CD4-positive, alpha-beta T cell treated with Interleukin-17A for 1 hour (primary cell): ENCODE data around the gene KCNJ9.
A peak's percentile ranks its signal among the peaks of the same experiment; 100 is the strongest.
"Not testable (repeated sequence)": the region's sequence is repeated elsewhere in the genome, so short reads cannot be mapped to it uniquely, and the experiment has no call there.

Experiments
- DNase-seq: peaks from one replicate; pipeline ENCODE4 v3.0.0-alpha.2; 2020

KCNJ9 gene

DNA sequence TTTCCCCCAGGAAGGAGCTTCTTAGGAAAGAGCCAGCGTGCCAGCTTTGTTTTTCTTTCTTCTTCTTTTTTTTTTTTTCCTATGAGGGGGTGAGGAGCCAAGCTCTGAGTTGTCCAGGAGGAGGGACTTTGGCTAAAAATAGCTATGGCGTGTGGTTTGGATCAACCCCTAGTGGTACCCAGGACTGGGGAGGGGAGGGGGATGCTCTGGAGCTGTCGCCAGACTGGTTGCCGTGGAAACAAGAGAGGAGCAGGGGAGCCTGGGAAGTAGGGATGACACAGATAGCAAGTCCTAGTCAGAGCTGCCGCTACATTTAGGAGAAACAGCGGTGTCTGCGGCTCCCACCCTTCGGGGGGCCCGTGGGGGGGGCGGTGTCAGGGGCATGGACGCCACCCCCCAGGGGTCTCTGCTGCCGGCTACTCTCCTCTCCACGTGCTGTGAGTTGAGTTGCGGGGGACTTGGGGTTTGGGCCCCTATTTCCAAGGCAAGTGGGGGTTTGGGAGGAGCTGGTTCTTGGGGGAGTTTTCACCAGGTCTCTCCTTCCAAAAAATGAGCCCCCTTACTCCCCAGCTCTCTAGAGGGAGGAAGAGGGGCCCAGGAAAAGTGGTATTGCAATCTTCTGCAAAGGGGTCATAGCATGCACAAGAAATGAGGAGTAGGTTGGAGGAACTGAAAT lies at the start of gene KCNJ9:
Gene KCNJ9, plus strand, starts transcription at position 278 of the 676 bp plus-strand sequence. CDS start 2,493 bp downstream, outside the sequence.
- no peak for DNase-seq

DNA sequence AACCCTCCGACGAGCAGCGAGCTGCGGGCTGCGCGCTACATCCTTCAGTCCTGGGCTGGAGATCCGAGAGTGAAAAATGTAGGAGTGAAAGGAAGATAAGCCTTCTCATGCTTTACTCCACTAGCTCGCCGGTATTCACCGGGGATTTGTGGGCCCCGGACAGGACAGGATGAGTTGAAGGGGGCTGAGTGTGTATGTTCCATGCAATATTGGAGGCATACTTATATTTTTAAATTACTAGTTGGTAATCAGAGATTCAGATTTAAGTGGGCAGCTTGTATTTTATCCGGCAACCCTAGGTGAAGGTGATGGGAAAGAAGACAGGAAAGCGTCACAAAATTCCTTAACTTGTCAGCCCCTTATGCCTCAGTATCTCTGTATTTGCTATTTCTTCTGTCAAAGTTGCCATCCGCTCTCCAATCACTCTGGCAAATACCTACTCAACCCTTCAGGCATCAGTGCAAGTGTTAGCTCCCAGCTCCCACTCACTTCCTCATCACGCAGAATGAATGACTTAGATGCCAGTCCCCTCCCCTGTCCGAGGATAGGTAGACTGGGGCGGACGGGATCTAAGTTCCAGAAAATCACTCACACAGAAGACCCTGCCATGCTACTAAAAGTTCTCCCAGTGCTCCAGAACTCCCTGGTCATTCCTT lies 49.0 kb upstream of the KCNJ9 start:
- DNase-seq, result no peak

DNA sequence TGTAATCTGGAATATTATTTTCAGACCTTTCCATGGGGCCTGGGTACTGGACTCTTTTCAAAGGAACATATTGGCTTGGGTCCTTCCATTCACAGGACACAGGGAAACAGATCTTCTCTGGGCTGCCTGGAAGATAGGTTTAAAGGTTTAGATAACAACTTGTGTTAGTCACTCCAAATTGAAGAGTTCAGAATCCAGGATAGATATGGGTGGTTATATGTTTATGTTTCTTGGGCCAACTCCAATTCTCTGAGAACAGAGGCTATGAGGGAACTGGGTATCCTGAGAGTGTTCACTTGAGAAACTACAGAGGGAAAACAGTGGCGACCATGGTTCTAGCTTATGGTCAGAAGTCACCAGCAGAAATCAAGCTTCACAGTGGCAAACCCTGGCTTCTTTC lies 40.9 kb upstream of the KCNJ9 start:
- no peak for DNase-seq

DNA sequence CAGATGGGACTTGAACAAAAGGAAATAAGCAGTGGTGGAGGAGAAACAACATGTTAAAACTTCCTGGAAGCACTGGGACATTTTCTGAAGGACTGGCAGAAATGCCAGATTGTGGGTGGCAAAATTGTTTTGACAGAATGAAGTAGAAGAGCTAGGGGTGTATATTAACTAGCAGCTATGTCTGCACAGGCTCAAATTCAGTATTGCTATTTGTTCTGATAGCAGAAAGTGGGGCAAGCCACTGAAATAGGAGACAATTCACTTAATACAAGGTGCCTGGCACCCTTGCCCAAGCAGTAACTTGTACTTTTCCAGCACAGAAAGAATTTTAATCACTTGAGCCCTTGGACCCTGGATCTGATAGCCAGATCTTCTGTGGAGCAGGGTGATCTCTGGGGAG lies 37.8 kb upstream of the KCNJ9 start:
- no peak for DNase-seq

DNA sequence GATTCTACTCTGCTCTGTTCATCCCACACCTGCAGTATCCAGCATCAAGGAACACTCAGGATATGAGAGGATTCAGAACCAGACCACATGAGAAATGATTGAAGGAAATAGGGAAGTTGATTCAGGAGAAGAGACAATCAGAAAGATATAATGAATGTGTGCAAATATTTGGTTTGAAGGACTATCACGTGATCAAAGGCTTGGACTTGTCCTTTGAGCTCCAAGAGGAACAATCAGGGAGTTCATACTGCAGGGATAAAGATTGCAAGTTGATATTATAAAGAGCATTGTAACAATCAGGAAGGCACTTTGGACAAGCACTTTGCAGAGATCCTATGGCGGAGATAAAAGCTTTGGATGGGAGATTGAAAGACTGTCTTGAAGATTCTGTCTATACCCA lies 35.7 kb upstream of the KCNJ9 start:
- DNase-seq, result no peak

DNA sequence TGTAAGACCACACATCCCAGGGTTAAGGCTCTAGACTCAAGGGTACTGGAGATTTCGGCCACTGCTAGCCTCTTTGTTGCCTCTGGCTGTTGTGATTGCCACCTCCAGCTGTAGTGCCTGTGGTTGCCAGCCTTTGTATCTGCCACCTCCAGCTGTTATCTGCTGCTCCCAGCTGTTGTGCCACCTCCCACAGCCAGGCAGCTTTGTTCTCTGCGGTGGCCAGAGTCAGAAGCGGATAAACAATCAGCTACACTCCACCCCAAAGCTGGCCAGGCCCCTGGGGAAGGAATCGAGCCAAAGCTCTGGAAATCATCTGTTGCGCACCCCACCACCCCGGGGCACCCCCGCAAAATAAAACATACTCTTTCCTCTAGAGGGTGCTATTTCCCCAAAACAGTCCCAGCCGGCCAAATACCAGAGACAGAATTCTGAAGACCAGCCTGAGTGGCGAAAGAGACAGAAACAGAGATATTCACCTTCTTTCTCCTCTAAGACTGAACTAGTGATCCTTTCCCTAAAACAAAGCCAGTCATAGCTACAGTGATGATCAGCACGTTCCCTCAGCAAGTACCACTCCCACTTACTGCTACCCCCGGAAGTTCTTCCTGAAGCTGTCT lies 34.7 kb upstream of the KCNJ9 start:
- peak; percentile 63 for DNase-seq

DNA sequence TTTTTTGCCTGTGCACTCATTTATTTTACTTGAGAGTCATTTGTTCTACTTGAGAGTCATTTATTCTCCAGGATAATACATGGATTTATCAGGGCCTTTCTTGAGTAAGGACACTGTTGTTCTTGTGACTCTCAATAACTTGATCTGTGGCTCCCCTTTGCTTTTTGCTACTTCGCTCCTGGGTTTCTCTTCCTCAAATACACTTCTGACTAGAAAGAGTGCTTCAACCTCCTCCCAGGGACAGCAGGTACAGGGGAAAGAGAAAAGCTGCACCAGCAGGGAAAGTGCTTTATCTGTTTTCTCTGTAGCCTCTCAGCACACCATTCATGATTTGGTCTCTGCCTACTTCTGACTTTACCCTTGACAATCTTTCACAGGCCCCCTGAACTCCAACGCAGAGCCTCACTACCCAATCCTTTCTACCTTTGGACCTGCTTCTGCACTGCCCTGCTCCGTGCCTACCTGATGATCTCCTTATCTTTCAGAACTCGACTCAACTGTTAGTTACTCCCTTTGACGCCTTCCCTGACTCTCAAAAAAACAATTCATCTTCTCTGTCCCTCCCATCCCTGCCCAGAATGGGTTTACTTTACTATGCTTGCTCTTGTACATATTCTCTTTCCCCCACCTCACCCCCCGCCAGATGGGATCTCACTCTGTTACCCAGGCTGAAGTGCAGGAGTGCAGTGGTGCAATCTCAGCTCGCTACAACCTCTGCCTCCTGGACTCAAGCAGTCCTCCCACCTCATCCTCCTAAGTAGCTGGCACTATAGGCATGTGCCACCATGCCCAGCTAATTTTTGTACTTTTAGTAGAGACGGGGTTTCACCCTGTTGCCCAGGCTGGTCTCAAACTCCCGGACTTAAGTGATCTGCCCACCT lies 34.0 kb upstream of the KCNJ9 start:
- DNase-seq, result no peak

DNA sequence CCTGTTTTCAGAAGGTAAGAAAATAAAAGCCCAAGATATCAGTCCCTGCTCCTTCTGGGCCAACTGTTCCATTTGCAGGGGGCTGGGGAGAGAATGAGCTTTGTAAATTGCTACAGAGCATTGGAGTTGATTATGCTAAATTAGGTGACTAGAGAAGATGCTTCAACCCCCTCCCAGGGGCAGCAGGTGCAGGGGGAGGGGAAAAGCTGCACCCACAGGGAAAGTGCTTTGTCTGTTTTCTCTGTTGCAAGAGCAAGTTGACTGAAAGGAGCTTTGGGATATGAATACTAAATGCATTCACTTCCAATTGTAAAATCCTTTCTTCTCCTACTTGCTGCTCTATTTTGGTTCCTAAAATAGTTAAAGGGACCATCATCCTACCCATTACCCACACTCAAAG lies 33.0 kb upstream of the KCNJ9 start:
- no peak for DNase-seq

DNA sequence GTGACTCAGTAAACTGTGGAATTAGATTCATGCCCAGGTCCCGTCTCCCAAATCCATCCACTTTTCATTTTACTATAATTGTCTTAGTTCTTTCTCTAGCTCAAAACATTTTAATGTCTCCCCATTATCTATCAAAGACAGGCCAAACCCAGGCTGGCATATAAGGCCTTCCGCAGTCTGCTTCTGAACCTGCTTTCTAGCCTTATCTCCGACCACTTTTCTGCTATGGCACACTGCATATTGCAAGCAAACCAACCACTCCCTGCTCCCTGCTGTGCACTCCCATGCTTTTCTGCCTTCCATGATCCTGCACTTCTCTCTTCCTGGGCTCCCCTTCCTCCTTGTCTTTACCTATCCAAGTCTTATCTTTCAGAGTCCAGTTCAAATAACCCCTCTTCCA lies 32.2 kb upstream of the KCNJ9 start:
- no peak for DNase-seq

DNA sequence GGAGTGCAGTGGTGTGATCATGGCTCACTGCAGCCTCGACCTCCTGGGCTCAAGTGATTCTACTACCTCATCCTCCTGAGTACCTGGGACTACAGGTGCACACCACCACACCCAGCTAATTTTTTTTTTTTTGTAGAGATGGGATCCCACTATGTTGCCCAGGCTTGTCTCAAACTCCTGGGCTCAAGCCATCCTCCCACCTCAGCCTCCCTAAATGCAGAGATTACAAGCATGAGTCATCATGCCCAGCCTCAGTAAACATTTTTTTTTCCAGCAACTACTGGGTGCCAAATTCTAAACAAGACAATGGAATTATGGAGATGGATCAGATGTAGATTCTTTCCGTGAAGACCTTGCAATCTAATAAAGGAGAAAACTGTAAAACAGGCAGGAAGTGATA lies 31.2 kb upstream of the KCNJ9 start:
- DNase-seq, result not testable (repeated sequence)

DNA sequence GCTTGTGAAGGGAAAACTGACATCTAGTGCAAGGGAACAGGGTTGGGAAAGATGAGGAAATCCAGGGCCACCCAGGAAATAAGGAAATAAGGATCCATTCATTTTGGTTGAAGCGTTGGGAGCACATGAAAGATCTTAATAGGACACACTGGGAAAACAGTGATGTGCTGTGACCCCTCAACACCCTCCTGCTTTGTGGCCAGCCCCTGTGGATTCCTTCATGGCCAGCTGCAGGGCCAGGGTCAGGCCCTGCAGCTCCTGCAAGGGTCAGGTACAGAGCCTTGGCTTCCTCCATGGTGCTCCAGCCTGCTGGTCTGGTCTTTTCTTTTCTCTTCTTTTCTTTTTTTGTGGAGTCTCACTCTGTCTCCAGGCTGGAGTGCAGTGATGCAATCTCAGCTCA lies 30.7 kb upstream of the KCNJ9 start:
- no peak for DNase-seq

DNA sequence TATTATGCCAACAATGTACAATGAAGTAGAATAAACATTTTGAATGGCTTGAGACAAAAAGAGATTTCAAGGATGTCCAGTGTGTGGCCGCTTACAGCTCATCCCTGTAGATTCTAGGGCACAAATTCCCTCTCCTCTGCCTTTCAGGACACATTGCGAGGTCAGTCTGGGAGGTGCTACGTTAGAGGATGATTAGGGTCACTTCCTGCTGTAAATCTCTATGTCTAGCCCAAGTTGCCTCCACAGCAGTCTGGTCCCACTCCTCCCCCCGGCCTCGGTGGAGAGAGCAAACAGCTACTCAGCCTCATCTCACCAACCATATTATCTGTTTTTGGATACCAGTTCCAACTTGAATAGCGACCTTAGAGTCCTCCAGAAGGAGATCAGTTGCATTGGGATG lies 28.4 kb upstream of the KCNJ9 start:
- no peak for DNase-seq

DNA sequence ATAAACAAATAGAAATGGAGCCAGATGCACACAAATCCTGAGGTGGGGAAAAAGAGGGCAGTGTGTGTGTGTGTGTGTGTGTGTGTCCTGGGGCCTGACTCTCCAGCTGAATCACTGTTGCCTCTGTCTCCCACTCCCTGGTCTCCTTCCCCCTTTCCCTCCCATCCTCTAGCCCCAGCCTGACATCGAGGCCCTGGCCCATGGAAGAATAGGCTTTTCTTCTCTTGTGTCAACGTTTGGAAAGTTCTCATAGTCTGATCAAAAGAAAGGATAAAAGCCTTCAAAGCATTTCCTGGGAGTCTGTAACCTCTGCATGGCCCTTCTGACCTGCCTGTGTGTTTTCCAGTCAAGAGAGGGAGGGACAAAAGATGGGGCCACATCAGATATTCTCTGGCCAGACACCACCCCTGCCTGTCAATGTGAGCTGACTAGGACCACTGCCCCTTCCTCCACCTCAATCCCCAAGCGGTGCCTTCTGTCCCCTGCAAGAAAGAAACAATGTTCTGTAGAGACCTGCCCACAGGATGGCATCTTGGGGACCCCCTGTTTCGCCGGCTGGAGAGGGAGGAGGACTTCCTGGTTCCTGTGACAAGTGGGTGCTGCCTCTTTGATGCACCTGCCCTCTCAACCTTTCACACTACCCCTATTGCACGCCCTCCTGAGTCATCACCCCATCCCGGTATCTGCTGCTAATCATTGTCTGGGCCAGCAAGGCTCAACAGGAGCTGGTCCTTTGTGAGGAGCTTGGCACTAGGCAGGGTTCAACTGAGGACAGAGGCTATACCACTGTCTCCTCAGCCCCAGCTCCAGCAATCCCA lies 27.6 kb upstream of the KCNJ9 start:
- DNase-seq, result no peak

DNA sequence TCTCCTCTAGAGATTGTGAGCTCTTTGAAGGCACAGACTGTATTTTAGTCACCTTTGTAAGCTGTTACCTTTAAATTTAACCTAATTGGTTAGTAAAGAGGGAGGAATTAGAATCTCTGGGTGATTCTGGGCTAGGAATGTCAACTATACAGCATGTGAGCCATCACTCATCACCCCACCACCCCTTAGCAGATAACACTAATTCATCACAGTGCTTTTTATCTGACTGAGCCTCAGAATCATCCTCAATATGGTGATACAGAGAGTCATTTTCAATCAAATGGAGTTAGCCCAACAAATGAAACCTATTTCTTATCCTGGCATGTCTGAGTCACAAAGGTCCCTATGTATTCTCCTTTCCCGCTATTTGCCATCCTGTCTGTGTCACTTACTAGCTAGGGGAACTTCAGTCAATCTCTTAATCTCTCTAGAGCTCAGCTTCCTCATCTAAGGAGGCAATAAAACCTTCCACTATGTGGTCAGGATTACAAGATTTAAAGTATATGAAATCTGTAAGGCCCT lies 24.6 kb upstream of the KCNJ9 start:
- no peak for DNase-seq

DNA sequence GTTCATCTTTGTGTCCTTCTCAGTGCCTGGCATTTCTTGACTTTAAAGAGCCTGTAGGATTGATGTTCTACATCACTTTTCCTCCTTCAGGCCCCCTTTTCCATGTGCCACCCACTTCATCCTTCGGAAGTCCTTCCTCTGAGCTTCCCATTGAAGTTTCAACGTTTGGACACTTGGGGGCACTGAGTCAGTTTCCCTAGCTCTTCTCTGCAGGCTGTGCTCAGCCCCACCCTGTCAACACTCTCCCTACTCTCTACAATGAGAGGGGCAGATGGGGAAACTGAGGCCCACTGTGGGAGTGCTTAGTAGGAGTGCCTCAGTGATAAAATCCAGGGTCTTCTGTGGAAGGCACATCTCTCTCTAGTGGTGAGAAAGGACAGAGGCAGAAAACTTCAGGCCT lies 23.3 kb upstream of the KCNJ9 start:
- no peak for DNase-seq

DNA sequence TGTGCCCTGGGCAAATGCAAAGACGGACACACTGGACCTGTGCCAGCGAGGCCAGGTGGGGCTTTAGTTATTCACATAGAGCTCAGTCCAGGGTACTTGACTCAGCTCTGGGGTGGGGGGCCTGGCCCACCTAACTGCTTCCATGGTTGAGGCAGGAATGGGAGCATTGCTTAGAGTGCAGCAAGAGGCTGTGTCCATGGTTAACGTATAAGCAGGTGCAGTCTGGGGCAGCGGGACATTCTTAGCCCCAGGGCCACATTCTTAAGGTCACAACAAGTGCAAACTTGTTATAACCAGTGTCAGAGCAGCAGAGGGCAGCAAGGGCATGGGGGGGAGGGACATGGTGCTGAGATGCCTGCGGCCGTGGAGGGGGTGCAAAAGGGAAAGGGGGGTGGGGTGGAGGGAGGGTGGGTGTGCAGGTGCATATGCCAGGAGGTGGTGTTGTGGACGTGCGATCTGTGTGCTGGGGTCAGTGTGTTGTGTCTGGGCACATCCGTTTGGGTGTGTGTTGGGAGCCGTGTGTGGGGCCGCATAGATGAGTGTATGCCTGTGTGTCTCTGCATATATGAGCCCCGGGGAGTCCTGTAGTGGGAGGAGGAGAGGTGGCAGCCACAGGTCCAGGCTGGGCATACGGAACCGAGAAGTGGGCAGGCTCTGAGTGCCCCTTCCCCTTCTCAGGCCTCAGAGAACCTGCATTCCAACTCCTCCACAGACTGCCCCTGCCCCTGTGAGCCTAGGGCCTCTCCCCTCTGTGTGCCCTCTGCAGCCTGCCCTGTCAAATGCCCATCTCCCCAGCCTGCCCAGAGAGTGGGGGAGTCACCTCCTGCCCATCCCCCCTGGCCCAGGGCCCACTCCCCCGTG lies 19.7 kb upstream of the KCNJ9 start:
- DNase-seq, result no peak

DNA sequence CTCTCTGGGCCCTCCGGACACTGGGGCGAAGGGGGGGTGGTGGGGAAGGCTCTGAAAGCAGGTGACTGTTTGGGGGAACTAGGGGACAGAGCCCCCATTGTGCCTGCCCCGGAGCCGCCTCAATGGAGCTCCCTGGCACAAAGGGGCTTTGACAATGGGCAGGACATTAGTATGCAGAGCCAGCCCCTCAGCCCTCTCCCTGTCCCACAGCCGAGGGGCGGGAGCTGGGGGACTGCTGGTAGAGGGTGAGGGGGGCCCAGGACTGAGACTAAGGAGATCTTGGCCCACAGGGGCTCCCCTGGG lies 19.2 kb upstream of the KCNJ9 start:
- DNase-seq, result no peak

DNA sequence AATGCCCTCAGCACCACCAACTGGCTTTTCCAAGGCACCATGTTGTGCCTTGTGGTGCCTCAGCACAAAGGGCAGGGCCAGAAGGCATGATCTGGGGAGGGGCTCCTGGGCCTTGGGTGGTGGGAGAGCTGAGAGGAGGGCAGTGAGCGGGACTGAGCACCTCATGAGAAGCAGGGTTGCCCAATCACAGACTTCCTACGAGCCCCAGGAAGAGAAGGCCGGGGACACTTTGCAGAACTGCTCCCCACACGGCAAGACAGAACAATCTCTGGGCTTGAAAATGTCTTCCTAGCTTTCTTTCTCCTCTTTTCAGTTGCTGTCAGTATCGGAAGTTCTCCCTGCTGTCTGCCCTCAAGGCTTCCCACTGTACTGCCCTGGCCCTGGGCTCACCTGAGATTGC lies 18.2 kb upstream of the KCNJ9 start:
- DNase-seq, result no peak

DNA sequence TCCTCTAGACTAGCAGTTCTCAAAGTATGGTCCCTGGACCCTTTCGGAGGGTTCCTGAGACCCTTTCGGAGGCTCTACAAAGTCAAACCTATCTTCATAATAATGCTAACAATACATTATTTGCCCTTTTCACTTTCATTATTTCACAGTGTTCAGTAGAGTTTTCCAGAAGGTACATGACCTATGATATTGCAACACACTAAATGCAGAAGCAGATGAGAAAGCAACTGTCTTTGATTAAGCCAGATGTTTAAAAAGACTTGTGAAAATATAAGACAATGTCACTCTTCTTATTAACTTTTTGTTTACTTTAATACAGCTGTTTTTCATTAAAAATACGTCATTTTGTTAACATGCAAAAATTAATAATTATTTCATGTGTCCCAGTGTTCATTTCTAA lies 17.2 kb upstream of the KCNJ9 start:
- no peak for DNase-seq

DNA sequence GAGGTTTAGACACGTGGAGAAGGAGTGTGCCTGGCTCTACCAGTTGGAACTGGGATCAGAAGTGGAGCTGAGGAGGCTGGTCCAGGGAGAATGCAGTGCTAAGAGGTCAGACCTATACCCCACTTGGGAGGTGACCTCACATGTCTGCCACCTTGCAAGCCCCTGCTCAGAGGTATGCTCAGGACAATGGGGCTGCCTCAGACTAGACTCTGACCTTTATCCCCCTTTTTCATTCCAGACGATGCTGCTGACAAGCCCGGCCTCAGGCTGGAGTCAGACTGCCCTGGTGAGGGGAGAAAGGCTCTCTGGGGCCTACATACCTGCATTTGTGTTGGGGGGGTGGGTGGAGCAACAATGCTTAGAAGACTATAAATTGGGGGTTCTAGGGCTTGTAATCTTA lies 16.6 kb upstream of the KCNJ9 start:
- DNase-seq, result no peak
